ENCODE data around the gene LMTK2. TPM values are rescaled to one million over a fixed set of nuclear protein-coding genes. Genes with fewer than 3 reads are reported as not detected.

LMTK2 gene
- total RNA-seq, 4 donors from 2014 or later, result 10.4 to 14.4 (median 12.3) TPM

DNA sequence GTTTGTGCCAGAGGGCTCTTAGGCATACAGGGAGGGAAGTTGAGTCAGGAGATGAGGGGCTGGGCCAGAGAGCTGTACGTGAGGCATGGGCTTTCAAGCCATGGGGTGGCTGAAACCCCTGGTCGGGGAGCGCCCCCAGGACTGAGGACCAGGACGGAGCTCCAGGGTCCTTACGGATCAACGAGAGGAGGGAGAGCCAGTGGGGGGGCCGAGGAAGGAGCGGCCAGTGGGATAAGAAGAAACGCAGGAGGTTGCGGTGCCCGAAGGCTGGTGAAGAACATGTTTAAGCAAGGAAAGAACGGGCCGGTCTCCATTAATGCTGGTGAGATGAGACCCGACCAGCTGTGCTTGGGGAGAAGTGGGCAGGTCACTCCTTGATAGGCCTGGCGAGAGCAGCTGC, 61.0 kb downstream of the LMTK2 start:
- DNase-seq (ENCODE audit: low spot score in 2 of 2), result no peak
- Histone ChIP-seq H3K27ac (no peak overlapping the region), H3K36me3 (peaks cover 0 to 20% (median 0%) of the 10 kb centered on the region in 3 donors), H3K27me3 (no peaks in the 10 kb centered on the region), H3K4me1 (peaks cover 0 to 8% (median 0%) of the 10 kb centered on the region in 4 donors), H3K9me3 (no peaks in the 10 kb centered on the region), H3K4me3 (no peak overlapping the region)
- TF ChIP-seq EP300 (IDR thresholded peaks at IDR 0.05) (no peak), POLR2A (IDR thresholded peaks at IDR 0.05) (no peak)
- TF ChIP-seq, protein P1, sequence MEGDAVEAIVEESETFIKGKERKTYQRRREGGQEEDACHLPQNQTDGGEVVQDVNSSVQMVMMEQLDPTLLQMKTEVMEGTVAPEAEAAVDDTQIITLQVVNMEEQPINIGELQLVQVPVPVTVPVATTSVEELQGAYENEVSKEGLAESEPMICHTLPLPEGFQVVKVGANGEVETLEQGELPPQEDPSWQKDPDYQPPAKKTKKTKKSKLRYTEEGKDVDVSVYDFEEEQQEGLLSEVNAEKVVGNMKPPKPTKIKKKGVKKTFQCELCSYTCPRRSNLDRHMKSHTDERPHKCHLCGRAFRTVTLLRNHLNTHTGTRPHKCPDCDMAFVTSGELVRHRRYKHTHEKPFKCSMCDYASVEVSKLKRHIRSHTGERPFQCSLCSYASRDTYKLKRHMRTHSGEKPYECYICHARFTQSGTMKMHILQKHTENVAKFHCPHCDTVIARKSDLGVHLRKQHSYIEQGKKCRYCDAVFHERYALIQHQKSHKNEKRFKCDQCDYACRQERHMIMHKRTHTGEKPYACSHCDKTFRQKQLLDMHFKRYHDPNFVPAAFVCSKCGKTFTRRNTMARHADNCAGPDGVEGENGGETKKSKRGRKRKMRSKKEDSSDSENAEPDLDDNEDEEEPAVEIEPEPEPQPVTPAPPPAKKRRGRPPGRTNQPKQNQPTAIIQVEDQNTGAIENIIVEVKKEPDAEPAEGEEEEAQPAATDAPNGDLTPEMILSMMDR (IDR thresholded peaks at IDR 0.05), result no peak
- 90 to 94% methylated on average over 15 of the region's 15 CpGs for WGBS, 2 donors

DNA sequence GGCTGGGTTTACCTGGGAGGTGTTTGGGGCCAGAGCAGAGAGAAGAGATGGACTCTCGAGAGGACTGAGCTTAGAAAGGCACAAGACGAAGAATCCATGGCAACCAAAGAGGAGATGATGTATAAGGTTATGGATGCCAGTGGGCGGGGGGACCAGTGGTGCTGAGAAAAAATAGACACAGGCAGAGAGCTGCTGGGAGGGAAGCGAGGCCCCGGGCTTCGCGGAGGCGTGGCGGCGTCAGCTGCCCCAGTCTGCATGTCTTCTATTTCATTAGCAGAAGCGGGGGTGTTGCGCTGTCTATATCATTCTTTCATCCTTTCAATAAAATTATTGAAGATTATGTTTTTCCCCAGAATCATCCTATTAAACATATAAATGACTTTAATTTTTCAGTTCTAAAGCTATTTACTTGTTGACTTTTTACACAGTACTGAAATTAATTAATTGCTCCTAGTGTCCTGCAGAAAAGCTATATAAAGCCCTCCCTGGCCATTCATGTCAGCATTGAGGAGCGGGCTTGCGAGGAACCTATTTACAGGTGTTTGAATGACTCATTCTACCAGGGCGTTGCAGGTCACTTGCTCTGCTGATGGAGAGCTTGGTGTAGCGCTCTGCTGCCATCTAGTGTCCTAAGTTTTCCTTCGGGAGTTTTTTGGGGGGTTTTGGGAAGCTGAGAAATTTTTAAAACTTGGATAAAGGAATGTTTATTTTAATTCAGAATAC, 61.7 kb downstream of the LMTK2 start:
- Histone ChIP-seq H3K27ac (no peak overlapping the region), H3K4me3 (no peak overlapping the region), H3K36me3 (peaks cover 0 to 25% (median 0%) of the 10 kb centered on the region in 3 donors), H3K9me3 (no peaks in the 10 kb centered on the region), H3K4me1 (peaks cover 0 to 8% (median 0%) of the 10 kb centered on the region in 4 donors), H3K27me3 (no peaks in the 10 kb centered on the region)
- peak in 1 of 2 donors; percentile 77 for DNase-seq (ENCODE audit: low spot score in 2 of 2)
- 62 to 64% methylated on average over 17 of the region's 17 CpGs for WGBS, 2 donors
- TF ChIP-seq, protein P1 (IDR thresholded peaks at IDR 0.05), result peak; percentile 59 to 80 (median 69)
- TF ChIP-seq POLR2A (IDR thresholded peaks at IDR 0.05) (no peak), EP300 (IDR thresholded peaks at IDR 0.05) (no peak)

DNA sequence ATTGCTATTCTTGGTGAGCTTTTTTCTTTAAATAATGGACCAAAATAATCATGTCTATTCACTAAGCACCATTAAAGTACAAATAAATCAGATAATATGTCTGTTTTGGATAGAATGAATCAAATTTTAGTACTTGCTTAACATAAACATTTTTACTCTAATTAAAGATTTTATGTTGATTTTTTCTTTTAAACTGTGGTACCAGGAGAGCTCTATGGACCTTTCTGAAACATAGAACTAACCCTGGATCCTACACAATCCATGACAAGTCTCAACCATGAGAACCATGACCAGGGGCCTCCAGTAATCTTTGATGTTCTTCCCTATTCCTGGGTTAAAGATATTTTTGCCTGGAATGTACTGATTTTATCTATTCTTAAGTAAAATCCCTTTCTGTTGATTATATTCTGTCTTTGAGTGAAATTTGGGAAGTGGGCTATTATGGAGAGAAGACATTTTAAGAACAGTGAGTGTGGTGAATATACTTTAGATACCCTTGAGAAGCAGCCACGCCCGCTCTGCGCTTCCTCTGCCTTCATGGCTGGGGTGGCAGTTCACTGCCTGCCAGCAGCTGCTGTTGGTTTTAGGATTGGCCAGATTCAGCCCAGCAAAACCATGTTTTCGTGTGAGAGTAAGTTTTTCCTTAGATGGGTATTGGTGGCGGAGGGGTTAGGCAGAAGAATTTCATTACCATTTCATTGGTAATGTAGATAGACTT, 62.4 kb downstream of the LMTK2 start:
- 87 to 98% methylated on average over 5 of the region's 5 CpGs for WGBS, 2 donors
- Histone ChIP-seq H3K4me1 (peaks cover 0 to under 1% (median 0%) of the 10 kb centered on the region in 4 donors), H3K9me3 (no peaks in the 10 kb centered on the region), H3K27me3 (no peaks in the 10 kb centered on the region), H3K4me3 (no peak overlapping the region), H3K36me3 (peaks cover 0 to 25% (median 0%) of the 10 kb centered on the region in 3 donors), H3K27ac (no peak overlapping the region)
- no peak for TF ChIP-seq POLR2A (IDR thresholded peaks at IDR 0.05)
- TF ChIP-seq EP300 (IDR thresholded peaks at IDR 0.05), result no peak
- TF ChIP-seq, protein P1 (IDR thresholded peaks at IDR 0.05), result no peak
- no peak for DNase-seq (ENCODE audit: low spot score in 2 of 2)

DNA sequence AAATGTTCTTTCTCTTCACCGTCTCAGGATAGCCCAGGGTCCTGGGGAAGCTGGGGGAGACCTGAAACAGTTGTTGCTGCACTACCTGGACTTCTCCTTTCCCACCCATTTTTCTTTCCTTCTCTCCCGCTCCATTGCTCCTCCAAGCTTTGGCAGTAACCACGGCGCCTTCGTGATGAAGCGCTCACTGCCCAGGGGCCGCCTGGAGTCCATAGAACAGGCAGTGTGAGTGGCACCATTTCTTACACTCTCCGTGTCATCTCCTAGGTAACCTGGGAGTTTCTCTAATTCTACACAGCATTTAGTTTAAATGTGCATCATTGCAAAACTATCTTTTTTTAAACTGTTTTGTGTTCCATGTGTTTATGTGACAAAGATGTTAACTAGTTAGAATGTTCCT, 64.3 kb downstream of the LMTK2 start:
- Histone ChIP-seq H3K27me3 (no peaks in the 10 kb centered on the region), H3K4me3 (no peak overlapping the region), H3K9me3 (no peaks in the 10 kb centered on the region), H3K36me3 (peaks cover 0 to 43% (median 0%) of the 10 kb centered on the region in 3 donors), H3K4me1 (no peaks in the 10 kb centered on the region), H3K27ac (no peak overlapping the region)
- 94% methylated on average over 8 of the region's 8 CpGs for WGBS, 2 donors
- DNase-seq (ENCODE audit: low spot score in 2 of 2), result no peak
- TF ChIP-seq POLR2A (IDR thresholded peaks at IDR 0.05) (no peak), EP300 (IDR thresholded peaks at IDR 0.05) (no peak)
- TF ChIP-seq, protein P1 (IDR thresholded peaks at IDR 0.05), result no peak

DNA sequence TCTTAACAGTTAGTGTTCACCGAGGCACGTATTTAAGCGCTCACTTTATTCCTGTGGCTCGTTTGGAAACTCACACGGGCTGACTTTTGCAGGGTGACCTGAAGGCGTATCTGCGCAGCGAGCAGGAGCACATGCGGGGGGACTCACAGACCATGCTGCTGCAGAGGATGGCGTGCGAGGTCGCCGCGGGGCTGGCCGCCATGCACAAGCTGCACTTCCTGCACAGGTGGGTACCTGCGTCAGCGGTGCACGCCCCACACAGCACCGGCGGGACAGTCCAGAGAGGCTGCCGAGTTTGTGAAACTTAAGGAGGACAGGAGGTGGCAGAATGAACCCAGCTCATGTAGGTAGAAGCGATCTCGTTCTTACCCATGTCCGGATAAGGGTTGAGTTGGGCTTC, 64.8 kb downstream of the LMTK2 start:
- WGBS, 2 donors, result 92 to 96% methylated on average over 24 of the region's 24 CpGs
- no peaks in the 10 kb centered on the region for H3K27me3 ChIP-seq
- H3K4me3 ChIP-seq, result no peak overlapping the region
- peaks cover 0 to 48% (median 0%) of the 10 kb centered on the region in 3 donors for H3K36me3 ChIP-seq
- H3K9me3 ChIP-seq, result no peaks in the 10 kb centered on the region
- no peaks in the 10 kb centered on the region for H3K4me1 ChIP-seq
- no peak overlapping the region for H3K27ac ChIP-seq
- no peak for DNase-seq (ENCODE audit: low spot score in 2 of 2)
- no peak for TF ChIP-seq EP300 (IDR thresholded peaks at IDR 0.05)
